Thyroid gland (tissue), 4 donors: Measurements from ENCODE around the gene BEND3. TPM values are rescaled to one million over a fixed set of nuclear protein-coding genes. Genes with fewer than 3 reads are reported as not detected.
"Not testable (repeated sequence)": the region's sequence is repeated elsewhere in the genome, so short reads cannot be mapped to it uniquely, and the experiment has no call there.

Experiments used
- DNase-seq, 2 donors: peaks; one replicate each; pipeline ENCODE4 v3.0.0-alpha.2; 2019
- H3K27ac ChIP-seq, 3 donors: fragments of 200-600 bp; sonication (generic); 1 replicate in 2 of 3; 2 replicates in 1 of 3; pipeline ENCODE4 v1.5.1; 2016 to 2019; ENCODE audit warnings: mild to moderate bottlenecking in 1 of 3, moderate library complexity in 1 of 3
- H3K27me3 ChIP-seq: fragments of 200-600 bp; sonication (generic); one replicate; pipeline ENCODE4 v1.5.1; 2019
- H3K36me3 ChIP-seq, 2 donors: fragments of 200-600 bp; sonication (generic); one replicate each; pipeline ENCODE4 v1.5.1; 2016 to 2019
- H3K4me1 ChIP-seq, 2 donors: fragments of 200-600 bp; sonication (generic); one replicate each; pipeline ENCODE4 v1.5.1; 2017 to 2019
- H3K4me3 ChIP-seq, 3 donors: fragments of 200-600 bp; sonication (generic); replicated peaks in 1 of 3; 1 replicate in 2 of 3; 2 replicates in 1 of 3; pipeline ENCODE4 v1.5.1; 2016; ENCODE audit warnings: mild to moderate bottlenecking in 1 of 3
- H3K9me3 ChIP-seq: fragments of 200-600 bp; sonication (generic); one replicate; pipeline ENCODE4 v1.5.1; 2017
- CTCF ChIP-seq, 6 experiments: fragments of 200-600 bp in 3 of 6; fragments of 450-650 bp in 3 of 6; sonication (generic) in 3 of 6; IDR thresholded peaks; one replicate each; pipeline ENCODE4 v1.5.1; 2016 to 2019; ENCODE audit warnings: antibody characterized with exemption in 6 of 6, mild to moderate bottlenecking in 2 of 6, inconsistent platforms in 1 of 6, moderate library complexity in 1 of 6
- POLR2A ChIP-seq, 2 donors: fragments of 450-650 bp; IDR thresholded peaks; one replicate each; pipeline ENCODE4 v1.6.1; 2017; ENCODE audit warnings: antibody characterized with exemption in 2 of 2, mild to moderate bottlenecking in 2 of 2, moderate library complexity in 1 of 2
- WGBS, 2 donors: methylation state at CpG; one replicate each; pipeline ENCODE4 v1.1.5; 2017; 5-methylcytosine and 5-hydroxymethylcytosine counted together
- intact Hi-C: fragments of 100-400 bp; cut with DNase I; formaldehyde crosslinking; loops from one replicate; pipeline ENCODE4 v1.15.1; 2023
- total RNA-seq, 4 donors: library from RNA; depleted of rRNA; stranded (reverse); fragments of >200 nt; gene quantifications; one replicate each; pipeline ENCODE4 v1.2.3, GENCODE V29; 2016

BEND3 gene
- total RNA-seq, 4 donors from 2014 or later, result 2.5 to 5.9 (median 2.7) TPM

GRCh38 chr6:107120404-107120803 is 5.1 kb upstream of the BEND3 start:
- no peak overlapping the region for H3K27ac ChIP-seq
- no peaks in the 10 kb centered on the region for H3K36me3 ChIP-seq
- 96 to 97% methylated on average over 4 of the region's 4 CpGs for WGBS, 2 donors
- intact Hi-C loops, result no loop called here
- no peaks in the 10 kb centered on the region for H3K4me1 ChIP-seq
- no peak for DNase-seq
- H3K4me3 ChIP-seq, result no peak overlapping the region
- no peak for TF ChIP-seq POLR2A (IDR thresholded peaks at IDR 0.05)
- no peak for TF ChIP-seq CTCF (IDR thresholded peaks at IDR 0.05)
- no peaks in the 10 kb centered on the region for H3K27me3 ChIP-seq
- H3K9me3 ChIP-seq, result no peaks in the 10 kb centered on the region

- Histone ChIP-seq H3K27me3 (no peaks in the 10 kb centered on the region), H3K9me3 (no peaks in the 10 kb centered on the region), H3K4me3 (no peak overlapping the region), H3K36me3 (no peaks in the 10 kb centered on the region), H3K4me1 (peaks cover under 1% of the 10 kb centered on the region in 2 donors), H3K27ac (no peak overlapping the region)
- WGBS, 2 donors, result 64 to 72% methylated on average over 2 of the region's 2 CpGs
- intact Hi-C loops, result loop anchor here (5.0 kb wide), 1 partner anchor 92 kb away; the partner anchor contains the start of gene MTRES1
- TF ChIP-seq CTCF (IDR thresholded peaks at IDR 0.05), result no peak
- TF ChIP-seq POLR2A (IDR thresholded peaks at IDR 0.05), result no peak
- no peak for DNase-seq
These were observed 3.7 kb upstream of the BEND3 start for GRCh38 chr6:107118976-107119375.

- H3K27me3 ChIP-seq, H3K4me3 ChIP-seq, H3K36me3 ChIP-seq, DNase-seq, H3K9me3 ChIP-seq, H3K4me1 ChIP-seq, H3K27ac ChIP-seq: not testable (repeated sequence)
- 83 to 89% methylated on average over 9 of the region's 9 CpGs for WGBS, 2 donors
- intact Hi-C loops, result loop anchor here (5.0 kb wide), 1 partner anchor 91 kb away; the partner anchor contains the start of gene MTRES1
These were observed 3.2 kb upstream of the BEND3 start for GRCh38 chr6:107118540-107118939.

- H3K27me3 ChIP-seq, result no peaks in the 10 kb centered on the region
- intact Hi-C loops, result loop anchor here (5.0 kb wide), 1 partner anchor 90 kb away; the partner anchor contains the start of gene MTRES1
- peaks cover 6% of the 10 kb centered on the region in 2 donors for H3K4me1 ChIP-seq
- H3K4me3 ChIP-seq, result no peak overlapping the region
- H3K36me3 ChIP-seq, result no peaks in the 10 kb centered on the region
- H3K27ac ChIP-seq, result no peak overlapping the region
- DNase-seq, result no peak
- no peaks in the 10 kb centered on the region for H3K9me3 ChIP-seq
- WGBS, 2 donors, result 47 to 53% methylated on average over 7 of the region's 7 CpGs
- TF ChIP-seq CTCF (IDR thresholded peaks at IDR 0.05) (no peak), POLR2A (IDR thresholded peaks at IDR 0.05) (no peak)
These were observed 1.6 kb upstream of the BEND3 start for GRCh38 chr6:107116931-107117330.

- WGBS, 2 donors, result 6 to 8% methylated on average over 15 of the region's 15 CpGs
- H3K4me3 ChIP-seq, result peak overlapping the region in 2 of 3 donors; percentile 9 to 53
- no peak for TF ChIP-seq CTCF (IDR thresholded peaks at IDR 0.05)
- TF ChIP-seq POLR2A (IDR thresholded peaks at IDR 0.05), result no peak
- peaks cover 6% of the 10 kb centered on the region in 2 donors for H3K4me1 ChIP-seq
- intact Hi-C loops, result loop anchor here (5.0 kb wide), 1 partner anchor 89 kb away; the partner anchor contains the start of gene MTRES1
- no peaks in the 10 kb centered on the region for H3K36me3 ChIP-seq
- H3K9me3 ChIP-seq, result no peaks in the 10 kb centered on the region
- no peaks in the 10 kb centered on the region for H3K27me3 ChIP-seq
- H3K27ac ChIP-seq, result peak overlapping the region in 1 of 3 donors; percentile 77
- peak; percentile 44 to 52 for DNase-seq
These were observed 1.1 kb upstream of the BEND3 start for GRCh38 chr6:107116328-107116892.
